ENCODE data around the gene SLC9C1.

Gene SLC9C1

GRCh38 chr3:112297714-112298113 lies 3.7 kb upstream of the SLC9C1 start:
- Histone ChIP-seq H3K27me3 (replicated peaks; ENCODE audit: control insufficient read depth, insufficient read depth, low read length) (no peaks in the 10 kb centered on the region), H3K4me3 (replicated peaks; ENCODE audit: low read depth, low read length) (peak overlapping the region; percentile 13), H3K36me3 (ENCODE audit: control insufficient read depth, insufficient read depth, low read length) (no peaks in the 10 kb centered on the region)
- TF ChIP-seq CTCF (IDR thresholded peaks at IDR 0.05; ENCODE audit: insufficient read depth, low read length, poor library complexity, severe bottlenecking): no peak
- no peak for DNase-seq (ENCODE audit: extremely low read depth, insufficient read length)

- no peak for TF ChIP-seq CTCF (IDR thresholded peaks at IDR 0.05; ENCODE audit: insufficient read depth, low read length, poor library complexity, severe bottlenecking)
- H3K36me3 ChIP-seq (ENCODE audit: control insufficient read depth, insufficient read depth, low read length): no peaks in the 10 kb centered on the region
- H3K4me3 ChIP-seq (replicated peaks; ENCODE audit: low read depth, low read length): no peak overlapping the region
- H3K27me3 ChIP-seq (replicated peaks; ENCODE audit: control insufficient read depth, insufficient read depth, low read length): no peaks in the 10 kb centered on the region
- DNase-seq (ENCODE audit: extremely low read depth, insufficient read length): no peak
Observed at GRCh38 chr3:112289011-112289410, 5.0 kb downstream of the SLC9C1 start.

GRCh38 chr3:112280266-112280665 lies 13.8 kb downstream of the SLC9C1 start:
- DNase-seq (ENCODE audit: extremely low read depth, insufficient read length): no peak
- TF ChIP-seq CTCF (IDR thresholded peaks at IDR 0.05; ENCODE audit: insufficient read depth, low read length, poor library complexity, severe bottlenecking): no peak
- no peak overlapping the region for H3K4me3 ChIP-seq (replicated peaks; ENCODE audit: low read depth, low read length)
- H3K27me3 ChIP-seq (replicated peaks; ENCODE audit: control insufficient read depth, insufficient read depth, low read length): no peaks in the 10 kb centered on the region
- no peaks in the 10 kb centered on the region for H3K36me3 ChIP-seq (ENCODE audit: control insufficient read depth, insufficient read depth, low read length)

- TF ChIP-seq CTCF (IDR thresholded peaks at IDR 0.05; ENCODE audit: insufficient read depth, low read length, poor library complexity, severe bottlenecking): no peak
- Histone ChIP-seq H3K36me3 (ENCODE audit: control insufficient read depth, insufficient read depth, low read length) (no peaks in the 10 kb centered on the region), H3K27me3 (replicated peaks; ENCODE audit: control insufficient read depth, insufficient read depth, low read length) (no peaks in the 10 kb centered on the region), H3K4me3 (replicated peaks; ENCODE audit: low read depth, low read length) (no peak overlapping the region)
- DNase-seq (ENCODE audit: extremely low read depth, insufficient read length): no peak
Observed at GRCh38 chr3:112273536-112273935, 20.5 kb downstream of the SLC9C1 start.

GRCh38 chr3:112261742-112262141 lies 32.3 kb downstream of the SLC9C1 start:
- TF ChIP-seq CTCF (IDR thresholded peaks at IDR 0.05; ENCODE audit: insufficient read depth, low read length, poor library complexity, severe bottlenecking): no peak
- no peak for DNase-seq (ENCODE audit: extremely low read depth, insufficient read length)
- no peaks in the 10 kb centered on the region for H3K27me3 ChIP-seq (replicated peaks; ENCODE audit: control insufficient read depth, insufficient read depth, low read length)
- H3K4me3 ChIP-seq (replicated peaks; ENCODE audit: low read depth, low read length): no peak overlapping the region
- H3K36me3 ChIP-seq (ENCODE audit: control insufficient read depth, insufficient read depth, low read length): no peaks in the 10 kb centered on the region

- H3K4me3 ChIP-seq (replicated peaks; ENCODE audit: low read depth, low read length): no peak overlapping the region
- TF ChIP-seq CTCF (IDR thresholded peaks at IDR 0.05; ENCODE audit: insufficient read depth, low read length, poor library complexity, severe bottlenecking): no peak
- H3K36me3 ChIP-seq (ENCODE audit: control insufficient read depth, insufficient read depth, low read length): no peaks in the 10 kb centered on the region
- DNase-seq (ENCODE audit: extremely low read depth, insufficient read length): no peak
- no peaks in the 10 kb centered on the region for H3K27me3 ChIP-seq (replicated peaks; ENCODE audit: control insufficient read depth, insufficient read depth, low read length)
Observed at GRCh38 chr3:112260563-112260962, 33.5 kb downstream of the SLC9C1 start.

Data from GM06990 (cell line).